Astrocyte (in vitro differentiated cells and primary cell): ENCODE results near the gene MAML2. TPM values are rescaled to one million over a fixed set of nuclear protein-coding genes. Genes with fewer than 3 reads are reported as not detected.
A peak's percentile ranks its signal among the peaks of the same experiment; 100 is the strongest.

Experiments
- DNase-seq: peaks from one replicate; pipeline ENCODE4 v3.0.0-alpha.2; 2010; ENCODE audit warnings: low read depth
- FAIRE-seq: peaks from 2 replicates; lab custom pipeline; 2011; peaks lifted over from hg19 to GRCh38; lab: Jason Lieb, UNC
- H2AFZ ChIP-seq: 2 replicates; pipeline ENCODE4 v1.6.0; 2012; ENCODE audit warnings: low read depth, low read length, inconsistent platforms
- H3K27ac ChIP-seq: 2 replicates; pipeline ENCODE4 v1.5.1; 2011; ENCODE audit warnings: low read depth, low read length, inconsistent platforms
- H3K27me3 ChIP-seq: 2 replicates; pipeline ENCODE4 v1.6.0; 2011; ENCODE audit warnings: low read length, inconsistent platforms; ENCODE audit not compliant: insufficient read depth
- H3K36me3 ChIP-seq: 2 replicates; pipeline ENCODE4 v1.5.1; 2011; ENCODE audit warnings: low read length, inconsistent platforms; ENCODE audit not compliant: insufficient read depth
- H3K4me1 ChIP-seq: 2 replicates; pipeline ENCODE4 v1.5.1; 2011; ENCODE audit warnings: low read length, inconsistent platforms; ENCODE audit not compliant: insufficient read depth
- H3K4me2 ChIP-seq: 2 replicates; pipeline ENCODE4 v1.6.0; 2012; ENCODE audit warnings: low read length, inconsistent platforms
- H3K4me3 ChIP-seq: 2 replicates; pipeline ENCODE4 v1.5.1; 2011; ENCODE audit warnings: low read depth, mild to moderate bottlenecking, low read length, inconsistent platforms; ENCODE audit not compliant: insufficient read depth
- H3K79me2 ChIP-seq: 2 replicates; pipeline ENCODE4 v1.6.0; 2012; ENCODE audit warnings: mild to moderate bottlenecking, low read length, inconsistent platforms; ENCODE audit not compliant: insufficient read depth
- H3K9ac ChIP-seq: 2 replicates; pipeline ENCODE4 v1.6.0; 2012; ENCODE audit warnings: mild to moderate bottlenecking, low read length, inconsistent platforms
- H3K9me3 ChIP-seq: 2 replicates; pipeline ENCODE4 v1.5.1; 2012; ENCODE audit warnings: low read depth, mild to moderate bottlenecking, low read length, inconsistent platforms; ENCODE audit not compliant: insufficient read depth
- H4K20me1 ChIP-seq: 2 replicates; pipeline ENCODE4 v1.6.0; 2012; ENCODE audit warnings: low read length, inconsistent platforms; ENCODE audit not compliant: insufficient read depth
- H3K27ac Mint-ChIP-seq: one replicate; pipeline ENCODE4 v1.8.0; 2021; ENCODE audit warnings: mild to moderate bottlenecking, mixed read lengths; ENCODE audit not compliant: unreplicated experiment
- H3K27me3 Mint-ChIP-seq: one replicate; pipeline ENCODE4 v1.8.0; 2021; ENCODE audit warnings: low read depth, mixed read lengths; ENCODE audit not compliant: unreplicated experiment
- H3K36me3 Mint-ChIP-seq: one replicate; pipeline ENCODE4 v1.8.0; 2021; ENCODE audit warnings: low read depth, mixed read lengths; ENCODE audit not compliant: unreplicated experiment
- H3K4me1 Mint-ChIP-seq: one replicate; pipeline ENCODE4 v1.8.0; 2021; ENCODE audit warnings: low read depth, mixed read lengths; ENCODE audit not compliant: unreplicated experiment
- H3K4me3 Mint-ChIP-seq: one replicate; pipeline ENCODE4 v1.8.0; 2021; ENCODE audit warnings: mild to moderate bottlenecking, moderate library complexity, mixed read lengths; ENCODE audit not compliant: unreplicated experiment
- H3K9me3 Mint-ChIP-seq: one replicate; pipeline ENCODE4 v1.8.0; 2021; ENCODE audit warnings: mild to moderate bottlenecking, mixed read lengths; ENCODE audit not compliant: unreplicated experiment
- CTCF ChIP-seq: IDR thresholded peaks from 2 replicates; pipeline ENCODE4 v1.5.1; 2011; ENCODE audit warnings: low read depth, mild to moderate bottlenecking, inconsistent platforms, low read length, moderate library complexity; ENCODE audit not compliant: insufficient read depth
- EZH2 ChIP-seq: IDR thresholded peaks from 2 replicates; pipeline ENCODE4 v1.6.1; 2012; ENCODE audit warnings: mild to moderate bottlenecking, low read length, inconsistent platforms; ENCODE audit not compliant: insufficient read depth
- total RNA-seq: library from RNA; stranded (reverse); gene quantifications from 2 replicates; pipeline ENCODE4 v1.2.1, GENCODE V29; 2021

Gene MAML2
- total RNA-seq, 1 donor from 2014 or later: 27.4 TPM

GRCh38 chr11:96278039-96278897, 64.7 kb downstream of the MAML2 start:
- H3K36me3 Mint-ChIP-seq: peaks cover 1% of the 10 kb centered on the region
- peak overlapping the region; percentile 56 for H3K27ac Mint-ChIP-seq
- H2AFZ ChIP-seq: no peak overlapping the region
- H4K20me1 ChIP-seq: peaks cover 11% of the 10 kb centered on the region
- H3K4me1 ChIP-seq: peaks cover 11% of the 10 kb centered on the region
- no peaks in the 10 kb centered on the region for H3K27me3 ChIP-seq
- no peak overlapping the region for H3K9ac ChIP-seq
- H3K4me1 Mint-ChIP-seq: peaks cover 40% of the 10 kb centered on the region
- peak overlapping the region; percentile 2 for H3K4me2 ChIP-seq
- no peak overlapping the region for H3K4me3 ChIP-seq
- no peak overlapping the region for H3K27ac ChIP-seq
- TF ChIP-seq EZH2 (no peak), CTCF (no peak)
- H3K9me3 Mint-ChIP-seq: no peaks in the 10 kb centered on the region
- FAIRE-seq (no peak), DNase-seq (peak; percentile 76)
- H3K36me3 ChIP-seq: no peaks in the 10 kb centered on the region
- peaks cover 60% of the 10 kb centered on the region for H3K79me2 ChIP-seq
- no peak overlapping the region for H3K4me3 Mint-ChIP-seq
- H3K27me3 Mint-ChIP-seq: no peaks in the 10 kb centered on the region
- no peaks in the 10 kb centered on the region for H3K9me3 ChIP-seq

- Histone ChIP-seq H2AFZ (no peak overlapping the region), H4K20me1 (peaks cover 11% of the 10 kb centered on the region), H3K27me3 (no peaks in the 10 kb centered on the region), H3K9me3 (no peaks in the 10 kb centered on the region), H3K27ac (no peak overlapping the region), H3K9ac (no peak overlapping the region), H3K79me2 (peaks cover 60% of the 10 kb centered on the region), H3K4me1 (peaks cover 11% of the 10 kb centered on the region), H3K4me3 (no peak overlapping the region), H3K36me3 (no peaks in the 10 kb centered on the region), H3K4me2 (peak overlapping the region; percentile 2)
- FAIRE-seq: no peak
- peaks cover under 1% of the 10 kb centered on the region for H3K36me3 Mint-ChIP-seq
- no peaks in the 10 kb centered on the region for H3K27me3 Mint-ChIP-seq
- TF ChIP-seq CTCF: no peak
- no peak for TF ChIP-seq EZH2
- DNase-seq: no peak
- H3K4me3 Mint-ChIP-seq: no peak overlapping the region
- H3K9me3 Mint-ChIP-seq: peaks cover 2% of the 10 kb centered on the region
- H3K4me1 Mint-ChIP-seq: peaks cover 38% of the 10 kb centered on the region
- no peak overlapping the region for H3K27ac Mint-ChIP-seq
These were observed 65.3 kb downstream of the MAML2 start for GRCh38 chr11:96277696-96278038.

GRCh38 chr11:96276836-96277235, 66.2 kb downstream of the MAML2 start:
- Histone ChIP-seq H3K79me2 (peaks cover 63% of the 10 kb centered on the region), H3K4me1 (peaks cover 11% of the 10 kb centered on the region), H3K27me3 (no peaks in the 10 kb centered on the region), H4K20me1 (peaks cover 11% of the 10 kb centered on the region), H3K27ac (no peak overlapping the region), H3K4me2 (no peak overlapping the region), H3K4me3 (no peak overlapping the region), H2AFZ (no peak overlapping the region), H3K36me3 (no peaks in the 10 kb centered on the region), H3K9ac (no peak overlapping the region), H3K9me3 (no peaks in the 10 kb centered on the region)
- TF ChIP-seq EZH2: no peak
- no peak for TF ChIP-seq CTCF
- Mint-ChIP-seq H3K36me3 (peaks cover 1% of the 10 kb centered on the region), H3K27me3 (no peaks in the 10 kb centered on the region), H3K9me3 (peaks cover 2% of the 10 kb centered on the region), H3K27ac (peak overlapping the region; percentile 93), H3K4me3 (no peak overlapping the region), H3K4me1 (peaks cover 41% of the 10 kb centered on the region)
- FAIRE-seq (no peak), DNase-seq (no peak)
